ENCODE measurements around the gene TMBIM1.

Gene TMBIM1

DNA sequence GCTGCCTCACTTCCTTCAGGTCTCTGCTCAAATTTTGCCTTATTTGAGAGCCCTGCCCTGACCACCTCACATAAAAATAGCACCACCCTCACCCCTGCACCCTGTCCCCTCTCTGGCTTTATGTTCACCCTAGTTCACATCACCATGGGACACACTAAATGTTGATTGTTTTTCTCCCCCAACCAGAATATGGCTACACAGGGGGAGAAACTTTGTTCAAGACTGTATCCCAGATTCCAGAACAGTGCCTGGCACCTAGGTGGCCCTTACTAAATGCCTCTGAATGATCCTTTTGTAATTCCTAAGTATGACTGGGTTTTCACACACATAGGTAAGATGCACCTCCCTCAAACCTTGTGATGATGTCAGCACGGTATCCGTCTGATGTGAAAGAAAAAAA lies 36.0 kb upstream of the TMBIM1 start:
- Histone ChIP-seq H3K4me2 (ENCODE audit: low read length) (no peak overlapping the region), H3K9me2 (replicated peaks; ENCODE audit: control insufficient read depth, low read length) (no peaks in the 10 kb centered on the region), H3F3A (ENCODE audit: control insufficient read depth, insufficient read depth) (peaks cover 8% of the 10 kb centered on the region), H3K9me3 (ENCODE audit: control insufficient read depth, insufficient read depth, low read length) (no peaks in the 10 kb centered on the region), H3K79me2 (ENCODE audit: control insufficient read depth, low read length) (no peaks in the 10 kb centered on the region), H3K27me3 (ENCODE audit: control insufficient read depth, low read length) (peaks cover 8% of the 10 kb centered on the region; the same call in 1 of the 2 replicates), H3K36me3 (ENCODE audit: control insufficient read depth, low read length) (no peaks in the 10 kb centered on the region), H3K4me3 (ENCODE audit: low read length) (no peak overlapping the region), H3K27ac (ENCODE audit: low read depth, low read length) (no peak overlapping the region), H3K4me1 (ENCODE audit: control insufficient read depth, low read length) (peaks cover 48% of the 10 kb centered on the region), H4K20me1 (ENCODE audit: control insufficient read depth, insufficient read depth, low read depth, low read length) (no peaks in the 10 kb centered on the region)
- TF ChIP-seq EZH2phosphoT487 (IDR thresholded peaks at IDR 0.05; ENCODE audit: borderline replicate concordance, low read length), result no peak
- TF ChIP-seq, protein P1, sequence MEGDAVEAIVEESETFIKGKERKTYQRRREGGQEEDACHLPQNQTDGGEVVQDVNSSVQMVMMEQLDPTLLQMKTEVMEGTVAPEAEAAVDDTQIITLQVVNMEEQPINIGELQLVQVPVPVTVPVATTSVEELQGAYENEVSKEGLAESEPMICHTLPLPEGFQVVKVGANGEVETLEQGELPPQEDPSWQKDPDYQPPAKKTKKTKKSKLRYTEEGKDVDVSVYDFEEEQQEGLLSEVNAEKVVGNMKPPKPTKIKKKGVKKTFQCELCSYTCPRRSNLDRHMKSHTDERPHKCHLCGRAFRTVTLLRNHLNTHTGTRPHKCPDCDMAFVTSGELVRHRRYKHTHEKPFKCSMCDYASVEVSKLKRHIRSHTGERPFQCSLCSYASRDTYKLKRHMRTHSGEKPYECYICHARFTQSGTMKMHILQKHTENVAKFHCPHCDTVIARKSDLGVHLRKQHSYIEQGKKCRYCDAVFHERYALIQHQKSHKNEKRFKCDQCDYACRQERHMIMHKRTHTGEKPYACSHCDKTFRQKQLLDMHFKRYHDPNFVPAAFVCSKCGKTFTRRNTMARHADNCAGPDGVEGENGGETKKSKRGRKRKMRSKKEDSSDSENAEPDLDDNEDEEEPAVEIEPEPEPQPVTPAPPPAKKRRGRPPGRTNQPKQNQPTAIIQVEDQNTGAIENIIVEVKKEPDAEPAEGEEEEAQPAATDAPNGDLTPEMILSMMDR (IDR thresholded peaks at IDR 0.05; ENCODE audit: low read depth, low read length, poor library complexity, severe bottlenecking), result no peak

DNA sequence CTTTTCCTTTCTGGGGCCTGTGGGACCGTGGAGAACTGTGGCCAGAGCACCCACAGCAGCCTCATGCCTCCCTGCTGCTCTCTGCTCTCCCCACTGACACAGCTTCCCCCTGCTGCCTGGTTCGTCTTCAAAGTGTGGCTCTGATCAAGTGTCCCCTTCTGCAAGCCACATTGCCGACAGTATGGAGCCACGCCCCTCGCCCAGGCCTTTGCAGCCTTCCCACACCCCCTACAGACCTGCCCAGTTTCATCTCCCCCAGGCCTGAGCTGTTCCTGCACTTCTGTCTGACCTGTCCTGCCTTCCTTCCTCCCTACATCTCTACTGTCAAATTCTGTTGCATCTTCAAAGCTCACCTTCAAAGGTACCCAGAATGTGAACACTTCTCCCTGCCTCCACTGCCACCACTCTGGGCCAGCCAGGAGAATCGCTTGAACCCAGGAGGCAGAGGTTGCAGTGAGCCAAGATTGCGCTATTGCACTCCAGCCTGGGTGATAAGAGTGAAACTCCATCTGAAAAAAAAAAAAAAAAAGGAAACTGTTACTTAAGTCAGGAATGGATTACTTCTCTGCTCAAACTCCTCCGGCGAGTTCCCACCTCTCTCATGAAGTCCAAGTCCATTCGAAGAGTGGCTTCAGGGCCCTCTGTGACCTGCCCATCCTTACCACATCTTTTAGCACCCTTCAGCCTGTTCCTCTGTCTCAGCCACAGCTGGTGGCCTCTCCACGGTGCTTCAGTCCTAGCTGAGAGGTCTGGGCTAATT lies 35.3 kb upstream of the TMBIM1 start:
- H3K27me3 ChIP-seq (ENCODE audit: control insufficient read depth, low read length), result peaks cover 8% of the 10 kb centered on the region; the same call in 1 of the 2 replicates
- H3K4me1 ChIP-seq (ENCODE audit: control insufficient read depth, low read length), result peaks cover 45% of the 10 kb centered on the region
- H3K36me3 ChIP-seq (ENCODE audit: control insufficient read depth, low read length), result no peaks in the 10 kb centered on the region
- H3F3A ChIP-seq (ENCODE audit: control insufficient read depth, insufficient read depth), result peaks cover 4% of the 10 kb centered on the region
- no peaks in the 10 kb centered on the region for H3K79me2 ChIP-seq (ENCODE audit: control insufficient read depth, low read length)
- H3K9me3 ChIP-seq (ENCODE audit: control insufficient read depth, insufficient read depth, low read length), result no peaks in the 10 kb centered on the region
- H3K27ac ChIP-seq (ENCODE audit: low read depth, low read length), result no peak overlapping the region
- H3K4me2 ChIP-seq (ENCODE audit: low read length), result no peak overlapping the region
- no peak for TF ChIP-seq EZH2phosphoT487 (IDR thresholded peaks at IDR 0.05; ENCODE audit: borderline replicate concordance, low read length)
- TF ChIP-seq, protein P1 (IDR thresholded peaks at IDR 0.05; ENCODE audit: low read depth, low read length, poor library complexity, severe bottlenecking), result no peak
- no peaks in the 10 kb centered on the region for H4K20me1 ChIP-seq (ENCODE audit: control insufficient read depth, insufficient read depth, low read depth, low read length)
- H3K9me2 ChIP-seq (replicated peaks; ENCODE audit: control insufficient read depth, low read length), result no peaks in the 10 kb centered on the region
- no peak overlapping the region for H3K4me3 ChIP-seq (ENCODE audit: low read length)

DNA sequence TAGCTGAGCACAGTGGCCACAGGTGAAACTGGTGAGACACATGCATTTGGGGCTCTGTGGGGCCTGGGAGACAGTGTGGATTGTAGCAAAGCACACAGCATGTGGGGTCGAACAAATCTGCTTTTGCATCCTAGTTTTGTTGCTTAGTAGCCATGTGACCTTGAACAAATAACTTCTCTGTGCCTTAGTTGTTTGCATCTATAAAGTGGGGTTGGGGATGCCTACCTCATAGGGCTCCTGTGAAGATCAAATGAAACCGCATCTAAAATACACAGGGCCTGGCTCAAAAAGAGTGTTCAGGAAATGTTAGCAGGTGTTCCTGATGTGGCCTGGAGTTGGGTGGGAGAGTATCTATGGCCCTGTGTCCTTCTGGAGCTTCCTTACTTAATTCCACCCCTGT lies 34.0 kb upstream of the TMBIM1 start:
- no peaks in the 10 kb centered on the region for H3K9me3 ChIP-seq (ENCODE audit: control insufficient read depth, insufficient read depth, low read length)
- H3K27ac ChIP-seq (ENCODE audit: low read depth, low read length), result no peak overlapping the region
- H3K27me3 ChIP-seq (ENCODE audit: control insufficient read depth, low read length), result peaks cover 8% of the 10 kb centered on the region; the same call in 1 of the 2 replicates
- H3K9me2 ChIP-seq (replicated peaks; ENCODE audit: control insufficient read depth, low read length), result no peaks in the 10 kb centered on the region
- no peaks in the 10 kb centered on the region for H3K79me2 ChIP-seq (ENCODE audit: control insufficient read depth, low read length)
- no peak overlapping the region for H3K4me3 ChIP-seq (ENCODE audit: low read length)
- H3K4me2 ChIP-seq (ENCODE audit: low read length), result no peak overlapping the region
- H3F3A ChIP-seq (ENCODE audit: control insufficient read depth, insufficient read depth), result peaks cover under 1% of the 10 kb centered on the region
- H4K20me1 ChIP-seq (ENCODE audit: control insufficient read depth, insufficient read depth, low read depth, low read length), result no peaks in the 10 kb centered on the region
- H3K4me1 ChIP-seq (ENCODE audit: control insufficient read depth, low read length), result peaks cover 47% of the 10 kb centered on the region
- TF ChIP-seq EZH2phosphoT487 (IDR thresholded peaks at IDR 0.05; ENCODE audit: borderline replicate concordance, low read length), result no peak
- TF ChIP-seq, protein P1 (IDR thresholded peaks at IDR 0.05; ENCODE audit: low read depth, low read length, poor library complexity, severe bottlenecking), result no peak
- no peaks in the 10 kb centered on the region for H3K36me3 ChIP-seq (ENCODE audit: control insufficient read depth, low read length)
